NT2/D1 (cell line): ENCODE measurements around the gene VPS26A.

ENCODE experiments used
- DNase-seq: peaks from one replicate; pipeline ENCODE4 v3.0.0-alpha.2; 2011; ENCODE audit warnings: low read depth, low spot score
- H3K27me3 ChIP-seq: 2 replicates; pipeline ENCODE4 v1.6.0; 2011; ENCODE audit warnings: mild to moderate bottlenecking; ENCODE audit not compliant: insufficient read length, insufficient read depth
- H3K36me3 ChIP-seq: 2 replicates; pipeline ENCODE4 v1.6.1; 2011; ENCODE audit warnings: mild to moderate bottlenecking, low read length, mixed read lengths; ENCODE audit not compliant: insufficient read depth, insufficient read length
- H3K4me1 ChIP-seq: 2 replicates; pipeline ENCODE4 v1.5.1; 2011; ENCODE audit not compliant: insufficient read depth, insufficient read length
- H3K4me3 ChIP-seq: 2 replicates; pipeline ENCODE4 v1.5.1; 2011; ENCODE audit warnings: low read depth; ENCODE audit not compliant: insufficient read length
- H3K9ac ChIP-seq: 2 replicates; pipeline ENCODE4 v1.6.0; 2011; ENCODE audit warnings: low read depth; ENCODE audit not compliant: insufficient read length
- H3K9me3 ChIP-seq: 2 replicates; pipeline ENCODE4 v1.5.1; 2011; ENCODE audit warnings: mild to moderate bottlenecking, low read length; ENCODE audit not compliant: insufficient read depth
- SUZ12 ChIP-seq: IDR thresholded peaks from 2 replicates; pipeline ENCODE4 v1.6.1; 2011; ENCODE audit not compliant: insufficient read length, insufficient read depth; ENCODE audit errors: extremely low read depth
- YY1 ChIP-seq: IDR thresholded peaks from 2 replicates; pipeline ENCODE4 v1.6.1; 2011; ENCODE audit not compliant: insufficient read length, insufficient read depth
- ZNF274 ChIP-seq: IDR thresholded peaks from 2 replicates; pipeline ENCODE4 v1.6.1; 2011; ENCODE audit warnings: mild to moderate bottlenecking, low read depth, low read length

The VPS26A gene

GRCh38 chr10:69202332-69202731, 78.4 kb downstream of the VPS26A start:
- no peak for DNase-seq
- TF ChIP-seq SUZ12 (no peak), YY1 (no peak), ZNF274 (no peak)
- Histone ChIP-seq H3K36me3 (peaks cover 51% of the 10 kb centered on the region), H3K9me3 (no peaks in the 10 kb centered on the region), H3K4me1 (no peaks in the 10 kb centered on the region), H3K4me3 (no peak overlapping the region), H3K27me3 (no peaks in the 10 kb centered on the region), H3K9ac (no peak overlapping the region)

GRCh38 chr10:69208761-69209160, 84.8 kb downstream of the VPS26A start:
- DNase-seq, result no peak
- TF ChIP-seq SUZ12 (no peak), YY1 (no peak), ZNF274 (no peak)
- Histone ChIP-seq H3K4me3 (no peak overlapping the region), H3K36me3 (peaks cover 33% of the 10 kb centered on the region), H3K9ac (no peak overlapping the region), H3K27me3 (no peaks in the 10 kb centered on the region), H3K9me3 (no peaks in the 10 kb centered on the region), H3K4me1 (no peaks in the 10 kb centered on the region)

- H3K4me1 ChIP-seq, result no peaks in the 10 kb centered on the region
- H3K4me3 ChIP-seq, result no peak overlapping the region
- peaks cover 29% of the 10 kb centered on the region for H3K36me3 ChIP-seq
- DNase-seq, result no peak
- H3K9ac ChIP-seq, result no peak overlapping the region
- no peaks in the 10 kb centered on the region for H3K27me3 ChIP-seq
- no peaks in the 10 kb centered on the region for H3K9me3 ChIP-seq
- TF ChIP-seq YY1 (no peak), SUZ12 (no peak), ZNF274 (no peak)
These were observed 86.0 kb downstream of the VPS26A start for GRCh38 chr10:69209787-69210484.

GRCh38 chr10:69211104-69211503, 87.1 kb downstream of the VPS26A start:
- H3K4me1 ChIP-seq, result no peaks in the 10 kb centered on the region
- no peak overlapping the region for H3K4me3 ChIP-seq
- TF ChIP-seq SUZ12 (no peak), YY1 (no peak), ZNF274 (no peak)
- peaks cover 26% of the 10 kb centered on the region for H3K36me3 ChIP-seq
- no peak for DNase-seq
- H3K9ac ChIP-seq, result no peak overlapping the region
- no peaks in the 10 kb centered on the region for H3K9me3 ChIP-seq
- H3K27me3 ChIP-seq, result no peaks in the 10 kb centered on the region

- no peaks in the 10 kb centered on the region for H3K27me3 ChIP-seq
- DNase-seq, result no peak
- no peaks in the 10 kb centered on the region for H3K9me3 ChIP-seq
- H3K36me3 ChIP-seq, result peaks cover 22% of the 10 kb centered on the region
- TF ChIP-seq SUZ12, result no peak
- TF ChIP-seq ZNF274, result no peak
- TF ChIP-seq YY1, result no peak
- no peak overlapping the region for H3K9ac ChIP-seq
- no peak overlapping the region for H3K4me3 ChIP-seq
- no peaks in the 10 kb centered on the region for H3K4me1 ChIP-seq
These were observed 87.5 kb downstream of the VPS26A start for GRCh38 chr10:69211524-69211923.

GRCh38 chr10:69213591-69214311, 89.8 kb downstream of the VPS26A start:
- H3K4me1 ChIP-seq, result no peaks in the 10 kb centered on the region
- TF ChIP-seq SUZ12 (no peak), ZNF274 (no peak), YY1 (no peak)
- no peaks in the 10 kb centered on the region for H3K9me3 ChIP-seq
- no peaks in the 10 kb centered on the region for H3K27me3 ChIP-seq
- H3K36me3 ChIP-seq, result peaks cover 5% of the 10 kb centered on the region
- H3K9ac ChIP-seq, result no peak overlapping the region
- DNase-seq, result no peak
- no peak overlapping the region for H3K4me3 ChIP-seq

- H3K27me3 ChIP-seq, result no peaks in the 10 kb centered on the region
- no peaks in the 10 kb centered on the region for H3K36me3 ChIP-seq
- TF ChIP-seq ZNF274 (no peak), YY1 (no peak), SUZ12 (no peak)
- DNase-seq, result no peak
- H3K9me3 ChIP-seq, result no peaks in the 10 kb centered on the region
- no peak overlapping the region for H3K9ac ChIP-seq
- no peaks in the 10 kb centered on the region for H3K4me1 ChIP-seq
- H3K4me3 ChIP-seq, result no peak overlapping the region
These were observed 90.7 kb downstream of the VPS26A start for GRCh38 chr10:69214666-69215131.
